Measurements from ENCODE around the gene ALG11. TPM values are rescaled to one million over a fixed set of nuclear protein-coding genes. Genes with fewer than 3 reads are reported as not detected.
"Not testable (repeated sequence)": the region's sequence is repeated elsewhere in the genome, so short reads cannot be mapped to it uniquely, and the experiment has no call there.

ALG11 gene, protein sequence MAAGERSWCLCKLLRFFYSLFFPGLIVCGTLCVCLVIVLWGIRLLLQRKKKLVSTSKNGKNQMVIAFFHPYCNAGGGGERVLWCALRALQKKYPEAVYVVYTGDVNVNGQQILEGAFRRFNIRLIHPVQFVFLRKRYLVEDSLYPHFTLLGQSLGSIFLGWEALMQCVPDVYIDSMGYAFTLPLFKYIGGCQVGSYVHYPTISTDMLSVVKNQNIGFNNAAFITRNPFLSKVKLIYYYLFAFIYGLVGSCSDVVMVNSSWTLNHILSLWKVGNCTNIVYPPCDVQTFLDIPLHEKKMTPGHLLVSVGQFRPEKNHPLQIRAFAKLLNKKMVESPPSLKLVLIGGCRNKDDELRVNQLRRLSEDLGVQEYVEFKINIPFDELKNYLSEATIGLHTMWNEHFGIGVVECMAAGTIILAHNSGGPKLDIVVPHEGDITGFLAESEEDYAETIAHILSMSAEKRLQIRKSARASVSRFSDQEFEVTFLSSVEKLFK
- 20.7 and 26.1 TPM in 2 replicates for total RNA-seq (2014; rRNA removed; shearing (Covaris generic))

DNA sequence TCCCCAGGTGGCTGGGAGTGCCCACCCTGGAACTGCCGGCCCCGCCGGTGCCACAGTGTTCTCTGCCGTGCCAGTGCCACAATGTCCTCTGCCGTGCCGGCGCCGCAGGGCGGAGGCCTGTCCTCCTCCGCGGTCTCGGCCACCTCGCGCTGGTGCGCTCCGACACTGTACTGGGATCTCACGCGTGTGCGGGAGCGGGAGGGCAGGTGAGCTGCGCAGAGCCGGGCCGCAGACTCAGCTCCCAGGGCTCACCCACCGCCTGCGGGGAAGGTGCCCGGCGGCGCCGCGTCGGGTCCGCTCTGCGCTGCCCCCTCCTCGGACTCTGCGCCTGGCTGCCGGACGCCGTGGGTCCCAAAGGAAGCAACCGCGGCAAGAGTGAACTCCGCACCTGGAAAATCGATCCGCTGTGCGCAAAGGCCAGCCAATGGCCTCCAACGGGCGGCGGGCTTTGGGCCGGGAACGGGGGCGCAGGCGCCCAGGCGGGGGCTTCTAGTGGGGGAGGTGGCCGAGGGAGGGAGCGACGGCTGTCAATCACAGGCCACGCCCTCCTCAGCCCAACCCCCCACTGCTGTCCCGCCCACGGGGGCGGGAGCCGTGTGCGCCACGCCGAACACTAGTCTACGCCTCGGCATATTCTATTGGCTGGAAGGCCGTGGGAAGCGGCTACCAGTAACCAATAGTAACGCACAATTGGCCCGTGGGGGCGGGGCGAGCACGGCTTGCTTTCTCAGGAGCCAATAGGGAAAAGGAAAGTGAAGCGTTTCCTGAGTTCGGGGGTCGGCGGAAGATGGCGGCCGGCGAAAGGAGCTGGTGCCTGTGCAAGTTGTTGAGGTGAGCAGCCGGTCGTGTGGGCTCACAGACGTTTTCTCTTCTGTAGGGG, at the start of gene ALG11:
ALG11 (plus strand) TSS at position 767 of the 880 bp plus-strand sequence; CDS start at position 788, 21 bp downstream.
- peak; percentile 95 for DNase-seq (ENCODE audit: low read depth)

DNA sequence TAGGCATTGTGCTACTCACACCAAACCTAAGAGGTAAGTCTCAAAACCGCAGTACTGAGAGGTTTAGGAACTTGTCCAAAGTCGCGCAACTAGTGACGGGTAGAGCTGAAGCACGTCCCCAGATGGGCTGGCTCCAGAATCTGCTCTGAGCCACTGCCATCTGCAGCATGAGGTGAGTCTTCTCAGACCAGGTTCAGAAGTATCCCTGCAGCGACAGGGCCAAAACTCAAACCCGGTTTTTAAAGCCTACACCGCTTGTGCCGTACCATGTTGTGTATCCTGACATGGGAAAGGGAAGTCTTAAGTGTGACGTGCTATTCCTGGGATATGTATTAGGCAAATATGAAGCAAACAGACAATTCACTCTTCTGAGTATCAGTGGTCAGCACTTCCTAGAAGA, 46.0 kb upstream of the ALG11 start:
- no peak for DNase-seq (ENCODE audit: low read depth)

DNA sequence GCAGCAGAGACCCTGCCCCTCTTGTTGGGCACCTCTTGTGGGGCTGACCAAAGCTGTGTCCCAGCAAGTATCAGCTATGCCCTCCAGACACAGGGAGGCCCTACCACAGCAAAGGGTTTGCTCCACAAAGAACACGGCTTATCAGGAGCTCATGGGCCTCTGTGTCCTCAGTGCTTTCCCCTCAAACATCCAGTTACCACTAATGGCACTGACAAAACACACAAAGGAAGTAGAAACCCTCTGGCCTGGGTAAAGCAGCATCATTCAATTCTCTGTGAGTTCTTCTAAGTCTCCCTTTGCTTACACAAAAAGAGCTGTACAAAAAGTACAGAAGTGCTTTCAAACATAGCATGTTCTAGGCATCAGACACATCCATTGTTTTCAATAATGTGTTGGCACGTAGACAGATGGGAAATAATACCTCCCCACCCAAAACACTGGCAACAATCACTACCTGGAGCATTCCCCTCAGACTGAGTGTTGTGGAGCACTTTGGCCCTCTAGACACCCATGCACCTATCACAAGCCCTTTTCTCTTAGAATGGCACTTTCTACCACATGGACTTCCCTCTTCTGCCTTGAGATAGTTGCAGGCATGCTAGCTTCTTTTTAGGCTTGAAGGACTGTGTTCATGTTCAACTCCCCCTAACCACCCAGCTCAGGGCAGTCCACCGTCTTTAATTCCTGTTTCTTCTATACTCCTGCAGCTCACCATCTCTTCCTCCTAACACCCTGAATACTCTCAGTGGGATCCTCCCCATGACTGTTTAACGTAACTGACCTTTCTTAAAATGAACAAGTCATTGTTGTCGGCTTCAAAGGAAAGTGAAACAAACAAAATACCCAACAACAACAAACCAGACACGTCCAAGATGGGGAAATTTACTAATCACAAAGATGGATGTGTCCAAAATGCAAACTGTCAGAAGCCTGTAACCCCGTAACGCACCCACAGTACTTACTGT, 44.4 kb upstream of the ALG11 start:
- no peak for DNase-seq (ENCODE audit: low read depth)

DNA sequence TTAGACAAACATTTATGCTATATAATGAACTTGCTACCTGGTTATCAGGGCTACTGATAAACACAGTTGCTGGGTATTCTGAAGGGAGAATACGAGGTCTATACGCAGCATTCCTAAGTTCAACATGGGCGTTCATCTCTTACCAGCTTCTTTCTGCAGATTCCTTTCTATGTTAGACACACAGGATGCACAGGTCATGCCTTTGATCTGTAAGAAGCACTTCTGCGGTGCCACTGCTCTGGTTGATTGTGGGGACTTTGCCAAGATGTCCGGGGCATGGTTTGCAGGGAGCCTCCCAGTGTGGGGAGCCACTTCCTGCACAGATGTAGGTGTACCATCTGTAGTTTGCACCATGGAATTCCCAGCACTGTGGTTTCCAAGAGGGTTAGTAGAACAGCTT, 41.8 kb upstream of the ALG11 start:
- DNase-seq (ENCODE audit: low read depth) = peak; percentile 3

DNA sequence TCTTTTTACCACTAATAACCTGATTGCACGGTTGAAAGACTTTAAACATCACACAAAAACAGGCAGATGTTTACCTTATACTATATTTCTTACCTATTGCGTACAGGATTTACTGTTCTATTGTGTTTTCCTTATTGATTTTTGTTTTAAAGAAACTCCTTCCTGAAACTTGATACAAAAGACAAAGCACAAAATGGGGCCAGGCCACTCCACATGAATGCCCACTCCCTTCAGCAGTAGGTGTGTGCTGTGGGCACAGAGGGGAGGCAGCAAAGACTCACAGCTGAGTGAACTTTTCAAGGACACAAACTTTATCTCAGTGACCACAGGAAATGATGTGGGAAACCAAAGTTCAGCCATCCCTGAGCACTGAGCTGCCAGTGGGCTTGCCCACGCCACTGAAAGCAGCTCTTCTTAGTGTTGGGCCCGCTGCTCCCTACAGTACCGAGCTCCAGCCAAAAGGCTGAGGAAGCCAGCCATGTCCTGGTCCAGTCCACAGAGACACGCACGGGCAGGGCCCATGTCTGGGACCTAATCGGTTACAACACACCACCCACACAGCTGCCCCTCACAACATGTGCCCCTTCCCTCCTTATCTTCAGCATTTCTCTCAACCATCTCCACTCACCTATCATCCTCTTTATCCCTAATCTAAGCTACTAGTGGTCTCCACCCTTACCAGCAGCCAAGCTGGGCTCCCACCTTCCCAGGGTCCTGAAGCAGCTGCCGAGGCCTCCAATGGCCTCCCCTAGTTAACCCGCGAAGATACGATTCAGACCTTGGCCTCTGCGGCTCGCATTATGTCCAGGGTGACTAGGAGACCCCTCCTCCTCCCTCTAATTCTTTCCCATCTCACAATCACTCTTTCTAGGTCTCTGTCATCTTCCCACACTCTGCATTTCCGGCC, 40.4 kb upstream of the ALG11 start:
- no peak for DNase-seq (ENCODE audit: low read depth)

DNA sequence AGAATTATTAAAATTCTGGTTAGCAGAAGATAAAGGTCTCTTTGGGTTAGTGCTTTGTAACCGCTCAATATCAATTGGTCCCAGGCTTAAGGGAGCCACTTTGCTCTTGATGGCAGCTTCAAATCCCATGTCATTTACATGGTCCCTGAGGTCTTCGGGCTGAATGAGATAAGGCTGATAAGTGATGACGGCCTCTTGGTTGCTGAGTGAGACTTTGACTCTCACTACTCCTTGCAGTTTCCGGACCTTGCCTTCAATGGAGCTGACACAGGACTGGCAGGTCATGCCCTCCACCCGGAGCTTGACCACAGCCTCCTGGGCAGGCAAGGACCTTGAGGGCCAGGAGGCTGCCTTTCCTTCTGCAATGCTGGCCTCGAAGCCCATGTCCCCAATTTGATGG, 37.7 kb upstream of the ALG11 start:
- DNase-seq (ENCODE audit: low read depth) = no peak

DNA sequence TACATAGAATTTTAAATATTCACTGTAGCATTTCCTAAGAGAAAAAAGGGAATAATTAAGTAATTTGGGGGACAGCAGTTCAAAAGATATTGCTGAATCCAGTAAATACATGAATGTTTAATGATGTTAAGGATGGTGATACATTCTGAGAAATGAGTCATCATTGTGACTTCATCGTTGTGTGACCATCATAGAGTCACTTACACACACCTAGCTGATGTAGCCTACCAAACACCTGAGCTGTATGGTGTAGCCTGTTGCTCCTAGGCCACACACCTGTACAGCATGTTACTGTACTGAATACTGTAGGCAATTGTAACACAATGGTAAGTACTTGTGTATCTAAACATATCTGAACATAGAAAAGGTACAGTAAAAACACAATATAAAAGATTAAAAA, 35.8 kb upstream of the ALG11 start:
- DNase-seq (ENCODE audit: low read depth) = no peak

DNA sequence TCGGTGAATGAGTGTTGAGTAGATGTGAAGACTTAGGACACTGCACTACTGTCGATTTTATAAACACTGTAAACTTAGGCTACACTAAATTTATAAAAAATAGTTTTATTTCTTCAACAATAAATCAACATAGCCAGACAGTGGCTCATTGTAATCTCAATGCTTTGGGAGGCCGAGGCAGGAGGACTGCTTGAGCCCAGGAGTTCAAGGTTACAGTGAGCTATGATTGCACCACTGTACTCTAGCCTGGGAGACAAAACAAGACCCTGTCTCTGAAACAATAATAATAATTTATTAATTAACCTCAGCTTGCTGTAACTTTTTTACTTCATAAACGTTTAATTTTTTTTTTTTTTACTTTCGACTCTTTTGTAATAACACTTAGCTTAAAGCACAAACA, 35.3 kb upstream of the ALG11 start:
- no peak for DNase-seq (ENCODE audit: low read depth)

DNA sequence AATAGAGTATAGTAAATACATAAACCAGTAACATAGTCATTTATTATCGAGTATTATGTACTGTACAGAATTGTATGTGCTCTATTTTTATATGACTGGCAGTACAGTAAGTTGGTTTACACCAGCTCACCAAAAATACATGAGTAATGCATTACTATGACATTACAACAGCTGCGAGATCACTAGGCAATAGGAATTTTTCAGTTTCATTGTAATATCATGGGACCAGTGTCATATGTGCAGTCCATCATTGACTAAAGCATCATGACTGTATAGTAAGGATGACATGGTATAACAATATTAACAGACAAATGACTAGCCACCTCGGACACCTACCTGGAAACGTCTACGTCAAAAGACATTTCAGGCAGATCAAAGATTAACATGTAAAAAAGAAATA, 34.6 kb upstream of the ALG11 start:
- DNase-seq (ENCODE audit: low read depth) = no peak

DNA sequence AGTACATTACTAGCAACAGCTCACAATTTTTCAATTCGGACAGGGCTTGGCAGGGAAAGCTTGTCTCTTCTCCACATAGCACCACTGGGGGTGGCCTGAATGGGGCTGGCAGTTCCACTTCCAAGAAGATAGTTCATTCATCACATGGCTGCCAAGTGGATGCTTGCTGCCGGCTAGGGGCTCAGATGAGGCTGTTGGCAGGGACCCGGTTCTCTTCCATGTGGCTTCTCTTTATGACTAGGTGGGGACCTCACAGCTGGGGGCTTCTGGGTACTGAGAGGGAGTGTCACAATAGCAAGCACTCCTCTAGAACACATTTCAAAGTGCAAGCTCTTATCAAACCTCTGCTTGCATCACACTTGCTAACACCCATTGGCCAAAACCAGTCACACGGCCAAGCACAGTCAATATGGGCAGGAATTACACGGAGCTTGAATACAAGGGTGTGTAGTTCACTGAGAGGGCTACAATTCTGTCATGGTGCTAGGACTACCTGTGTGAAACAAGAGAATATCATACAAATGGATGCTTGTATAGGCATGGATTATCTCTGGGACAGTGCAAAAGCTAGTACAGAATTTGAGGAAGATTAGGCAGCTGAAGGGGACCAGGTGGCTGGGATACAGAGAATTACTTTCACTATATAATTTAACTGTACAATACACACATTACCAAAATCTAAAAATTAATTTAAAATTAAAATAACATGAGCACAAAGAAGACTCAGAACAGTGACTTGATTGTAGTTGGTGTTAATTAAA, 33.2 kb upstream of the ALG11 start:
- DNase-seq (ENCODE audit: low read depth) = no peak

DNA sequence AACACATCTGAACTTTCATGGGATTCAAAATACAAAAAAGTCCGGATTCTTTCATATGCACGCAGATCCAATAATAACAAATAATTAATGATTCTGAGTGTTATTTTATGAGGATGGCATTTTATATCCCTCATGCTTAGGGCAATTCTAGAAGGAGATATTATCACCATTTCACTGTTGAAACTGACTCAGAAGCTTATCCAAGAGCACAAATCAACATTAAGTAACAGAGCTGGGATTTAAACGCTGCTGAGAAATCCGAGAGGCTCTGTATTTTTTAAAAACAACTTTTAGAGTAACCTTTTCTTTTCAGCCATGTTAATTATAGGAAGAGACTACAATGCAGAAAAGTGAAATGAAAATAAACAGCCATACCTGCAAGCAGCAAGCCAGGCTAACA, 31.3 kb upstream of the ALG11 start:
- no peak for DNase-seq (ENCODE audit: low read depth)

DNA sequence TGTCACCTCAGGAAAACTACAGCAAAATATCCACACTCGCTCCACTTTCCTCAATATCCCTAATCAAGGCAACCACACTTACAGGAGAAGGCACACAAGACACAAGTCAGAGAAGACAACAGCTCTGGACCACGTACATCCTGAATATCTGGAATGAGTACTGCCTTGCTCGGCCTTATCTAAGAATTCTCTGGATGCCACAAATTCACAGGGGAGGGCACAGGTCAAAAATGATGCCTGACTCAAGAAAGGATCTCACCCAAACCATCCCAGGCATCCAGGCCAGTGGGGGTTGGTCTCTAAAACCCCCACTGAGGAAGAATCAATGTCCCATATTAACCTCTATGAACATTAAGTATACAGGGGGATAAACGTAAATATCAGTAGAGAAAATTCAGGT, 30.8 kb upstream of the ALG11 start:
- DNase-seq (ENCODE audit: low read depth) = no peak

DNA sequence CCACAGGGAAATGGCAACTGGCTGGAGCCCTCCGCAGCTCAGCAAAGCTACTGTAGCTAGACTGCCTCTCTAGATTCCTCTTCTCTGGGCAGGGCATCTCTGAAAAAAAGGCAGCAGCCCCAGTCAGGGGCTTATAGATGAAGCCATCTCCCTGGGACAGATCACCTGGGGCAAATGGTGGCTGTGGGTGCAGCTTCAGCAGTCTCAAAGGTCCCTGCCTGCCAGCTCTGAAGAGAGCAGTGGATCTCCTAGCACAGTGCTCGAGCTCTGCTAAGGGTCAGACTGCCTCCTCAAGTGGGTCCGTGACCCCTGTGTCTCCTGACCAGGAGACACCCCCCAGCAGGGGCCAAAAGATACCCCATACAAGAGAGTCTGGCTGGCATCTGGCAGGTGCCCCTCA, 28.9 kb upstream of the ALG11 start:
- DNase-seq (ENCODE audit: low read depth) = not testable (repeated sequence)

DNA sequence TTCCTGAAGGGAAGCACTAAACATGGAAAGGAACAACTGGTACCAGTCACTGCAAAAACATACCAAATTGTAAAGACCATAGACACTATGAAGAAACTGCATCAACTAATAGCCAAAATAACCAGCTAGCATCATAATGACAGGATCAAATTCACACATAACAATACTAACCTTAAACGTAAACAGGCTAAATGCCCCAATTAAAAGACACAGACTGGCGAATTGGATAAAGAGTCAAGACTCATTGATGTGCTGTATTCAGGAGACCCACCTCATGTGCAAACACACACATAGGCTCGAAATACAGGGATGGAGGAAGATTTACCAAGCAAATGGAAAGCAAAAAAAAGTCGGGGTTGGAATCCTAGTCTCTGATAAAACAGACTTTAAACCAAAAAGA, 27.3 kb upstream of the ALG11 start:
- not testable (repeated sequence) for DNase-seq (ENCODE audit: low read depth)

DNA sequence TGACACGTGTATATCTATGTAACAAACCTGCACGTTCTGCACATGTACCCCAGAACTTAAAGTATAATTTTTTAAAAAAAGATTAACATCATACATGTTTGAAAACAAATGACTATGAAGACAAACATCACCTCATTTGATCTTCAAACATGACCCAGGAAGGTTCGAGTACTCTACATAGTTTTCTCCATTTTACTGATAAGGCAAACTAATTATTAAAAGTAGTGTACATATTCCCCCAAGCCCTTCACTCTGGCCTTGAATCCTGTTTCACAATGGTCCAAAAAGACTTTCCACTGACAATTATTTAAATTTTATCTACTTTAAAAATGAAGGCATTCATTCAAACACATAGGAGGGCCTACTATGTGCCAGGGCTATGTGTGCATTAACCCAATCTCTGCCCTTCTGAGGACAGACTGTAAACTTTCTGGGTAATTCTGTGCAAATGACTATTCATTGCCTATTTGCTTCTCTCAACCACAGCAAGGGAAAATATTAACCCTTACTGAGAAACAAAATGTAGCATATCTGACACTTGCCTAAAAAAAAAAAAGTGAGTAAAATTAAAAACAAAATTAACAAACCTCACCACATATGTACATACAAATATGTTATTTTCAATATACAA, 23.1 kb upstream of the ALG11 start:
- DNase-seq (ENCODE audit: low read depth) = no peak

DNA sequence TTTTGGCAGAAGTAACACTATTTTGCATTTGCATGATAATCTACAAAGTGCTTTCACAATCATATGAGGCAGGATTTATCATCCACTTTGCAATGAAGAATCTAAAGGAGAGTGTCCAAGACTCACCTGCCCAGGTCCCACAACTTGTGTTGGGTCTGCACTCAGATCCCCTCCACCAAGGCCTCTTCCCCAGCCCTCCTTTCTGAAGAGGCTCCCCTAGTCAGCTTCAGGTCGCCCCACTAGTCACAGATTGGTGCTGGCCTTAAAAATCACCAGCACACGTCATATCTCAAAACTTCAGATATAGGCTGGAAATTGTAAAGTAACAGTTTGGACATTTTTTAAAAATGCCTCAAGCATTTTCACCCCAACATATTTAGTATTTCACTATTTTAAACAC, 18.5 kb upstream of the ALG11 start:
- DNase-seq (ENCODE audit: low read depth) = no peak

DNA sequence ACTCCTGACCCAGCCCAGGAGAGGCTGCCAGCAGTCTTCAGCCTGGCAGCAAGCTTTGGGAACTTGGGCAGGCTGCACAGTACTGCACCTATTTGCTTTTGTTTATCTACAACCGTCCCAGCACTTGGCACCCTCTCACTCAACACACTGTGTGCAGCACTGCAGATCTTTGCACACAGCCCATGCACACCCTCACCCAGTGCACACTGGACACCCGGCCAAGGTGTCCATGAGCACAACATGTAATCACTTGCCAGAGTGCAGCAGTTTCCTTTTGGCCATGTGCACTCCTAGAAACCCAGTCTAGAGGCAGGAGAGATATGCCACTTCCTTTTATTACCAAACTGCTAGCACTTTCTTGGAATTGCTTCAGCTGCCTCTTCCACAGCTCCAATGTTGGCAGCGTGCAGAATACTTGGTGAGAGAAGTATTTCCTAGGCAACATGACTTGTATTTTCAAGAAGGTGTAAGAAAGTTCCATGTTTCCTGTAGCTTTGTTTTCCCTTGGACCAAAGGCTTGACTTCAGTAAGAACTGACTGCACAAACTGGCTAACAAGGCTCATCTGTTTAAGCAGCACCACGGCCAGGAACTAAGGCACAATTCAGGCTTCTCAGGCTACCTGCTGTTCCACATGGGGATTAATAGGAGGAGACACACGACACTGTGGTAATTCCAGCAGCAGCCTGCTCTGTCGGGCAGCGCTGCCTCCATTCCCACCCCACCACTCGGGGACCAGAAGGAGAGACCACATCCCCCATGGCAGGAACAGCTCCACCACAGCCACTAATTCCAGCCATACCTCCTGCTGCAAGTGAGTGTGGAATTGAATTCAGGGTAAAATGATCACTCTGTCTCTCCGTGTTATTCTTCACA, 16.3 kb upstream of the ALG11 start:
- no peak for DNase-seq (ENCODE audit: low read depth)

DNA sequence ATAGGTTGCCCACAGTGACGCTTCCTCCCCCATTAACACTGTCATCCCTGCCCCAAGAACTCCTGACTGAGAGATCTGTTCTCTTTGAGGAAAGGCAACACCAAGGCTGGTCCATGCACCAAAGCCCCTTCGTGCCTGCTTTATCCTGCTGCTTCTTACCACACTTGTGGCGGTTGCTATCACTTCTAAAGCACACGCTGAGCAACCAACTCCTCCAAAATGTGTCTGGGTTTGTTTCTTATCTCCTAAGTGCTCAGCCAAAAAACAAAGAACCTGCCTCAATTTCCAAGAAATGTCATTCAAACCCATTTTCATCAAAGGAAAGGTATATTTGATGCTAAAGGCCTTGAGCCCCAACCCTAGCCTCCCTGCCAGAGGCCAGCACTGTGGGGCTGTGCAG, 15.6 kb upstream of the ALG11 start:
- no peak for DNase-seq (ENCODE audit: low read depth)
